PC-3 (cell line): ENCODE measurements around the gene INO80B.
"Not testable (repeated sequence)": the region's sequence is repeated elsewhere in the genome, so short reads cannot be mapped to it uniquely, and the experiment has no call there.

Experiments
- CTCF ChIP-seq: fragments of 300-600 bp; sonication (generic); conservative IDR thresholded peaks from 2 replicates; pipeline ENCODE4 v1.5.1; 2017; ENCODE audit warnings: antibody characterized with exemption, low read depth, mild to moderate bottlenecking, low read length
- EZH2 ChIP-seq: fragments of 300-600 bp; sonication (generic); IDR thresholded peaks from one replicate; pipeline ENCODE4 v1.6.1; 2017; ENCODE audit warnings: antibody characterized with exemption, mild to moderate bottlenecking, low read length; ENCODE audit not compliant: unreplicated experiment

- not testable (repeated sequence) for TF ChIP-seq CTCF, EZH2
Observed at GRCh38 chr2:74460187-74460586, 5.3 kb downstream of the INO80B start.
